HepG2 (cell line): Measurements from ENCODE around the gene GLRX2.

Experiments used
- MAFK ChIP-seq, 2 experiments: IDR thresholded peaks in 1 of 2; conservative IDR thresholded peaks in 1 of 2; 2 replicates each; pipeline ENCODE4 v1.6.1; 2011; ENCODE audit warnings: improper control_type of control experiment in 2 of 2, low read length in 2 of 2
- MYC ChIP-seq: sonication (generic); formaldehyde crosslinking; IDR thresholded peaks from 2 replicates; pipeline ENCODE4 v1.9.0; 2021; ENCODE audit warnings: missing genetic modification reagents, borderline replicate concordance
- POLR2AphosphoS5 ChIP-seq: IDR thresholded peaks from 2 replicates; pipeline ENCODE4 v1.6.1; 2012; ENCODE audit warnings: low read depth, low read length
- RAD21 ChIP-seq: fragments of 450-650 bp; formaldehyde crosslinking; IDR thresholded peaks from 2 replicates; pipeline ENCODE4 v1.5.0; 2020; ENCODE audit warnings: mild to moderate bottlenecking
- ZFAT ChIP-seq: sonication (generic); formaldehyde crosslinking; conservative IDR thresholded peaks from 2 replicates; pipeline ENCODE4 v1.8.1; 2023; ENCODE audit warnings: missing genetic modification reagents, inconsistent platforms
- TF ChIP-seq, protein P1 (sequence below): sonication (generic); formaldehyde crosslinking; IDR thresholded peaks from 2 replicates; pipeline ENCODE4 v1.5.0; 2020; ENCODE audit warnings: mild to moderate bottlenecking, missing genetic modification reagents, moderate library complexity
- TF ChIP-seq, protein P2 (sequence below): sonication (generic); formaldehyde crosslinking; IDR thresholded peaks from 2 replicates; pipeline ENCODE4 v1.5.0; 2020; ENCODE audit warnings: missing genetic modification reagents, mild to moderate bottlenecking, borderline replicate concordance

DNA sequence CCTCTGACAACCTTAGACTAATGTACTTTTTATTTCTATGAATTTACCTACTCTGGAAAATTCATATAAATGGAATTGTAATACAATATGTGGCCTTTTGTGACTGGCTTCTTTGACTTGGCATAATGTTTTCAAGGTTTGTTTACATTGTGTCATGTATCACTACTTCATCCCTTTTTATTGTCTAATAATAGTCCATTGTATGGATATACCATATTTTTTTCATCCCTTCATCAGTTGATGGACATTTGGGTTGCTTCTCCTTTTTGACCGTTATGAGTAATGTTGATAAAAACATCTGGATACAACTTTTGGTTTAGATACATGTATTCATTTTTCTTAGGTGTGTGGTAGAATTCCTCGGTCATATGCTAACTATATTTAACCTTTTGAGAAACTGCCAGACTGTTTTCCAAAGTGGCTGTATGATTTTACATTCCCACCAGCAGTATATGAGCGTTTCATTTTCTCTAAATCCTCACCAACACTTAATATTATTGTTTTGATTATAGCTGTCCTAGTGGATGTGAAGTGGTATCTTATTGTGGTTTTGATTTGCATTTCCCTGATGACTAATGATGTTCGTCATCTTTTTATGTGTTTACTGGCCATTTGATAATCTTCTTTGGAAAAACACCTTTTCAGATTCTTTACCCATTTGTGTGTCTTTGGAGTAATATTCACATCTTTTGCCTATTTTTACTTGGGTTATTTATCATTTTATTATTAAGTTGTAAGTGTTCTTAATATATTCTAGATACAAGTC lies 42.3 kb downstream of the GLRX2 start:
- TF ChIP-seq ZFAT: no peak
- TF ChIP-seq MAFK (conservative IDR thresholded peaks at IDR 0.05 in 1 of 2, IDR thresholded peaks at IDR 0.05 in 1 of 2; ENCODE audit: low read length in 2 of 2): no peak
- TF ChIP-seq, protein P1, sequence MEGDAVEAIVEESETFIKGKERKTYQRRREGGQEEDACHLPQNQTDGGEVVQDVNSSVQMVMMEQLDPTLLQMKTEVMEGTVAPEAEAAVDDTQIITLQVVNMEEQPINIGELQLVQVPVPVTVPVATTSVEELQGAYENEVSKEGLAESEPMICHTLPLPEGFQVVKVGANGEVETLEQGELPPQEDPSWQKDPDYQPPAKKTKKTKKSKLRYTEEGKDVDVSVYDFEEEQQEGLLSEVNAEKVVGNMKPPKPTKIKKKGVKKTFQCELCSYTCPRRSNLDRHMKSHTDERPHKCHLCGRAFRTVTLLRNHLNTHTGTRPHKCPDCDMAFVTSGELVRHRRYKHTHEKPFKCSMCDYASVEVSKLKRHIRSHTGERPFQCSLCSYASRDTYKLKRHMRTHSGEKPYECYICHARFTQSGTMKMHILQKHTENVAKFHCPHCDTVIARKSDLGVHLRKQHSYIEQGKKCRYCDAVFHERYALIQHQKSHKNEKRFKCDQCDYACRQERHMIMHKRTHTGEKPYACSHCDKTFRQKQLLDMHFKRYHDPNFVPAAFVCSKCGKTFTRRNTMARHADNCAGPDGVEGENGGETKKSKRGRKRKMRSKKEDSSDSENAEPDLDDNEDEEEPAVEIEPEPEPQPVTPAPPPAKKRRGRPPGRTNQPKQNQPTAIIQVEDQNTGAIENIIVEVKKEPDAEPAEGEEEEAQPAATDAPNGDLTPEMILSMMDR: no peak
- no peak for TF ChIP-seq MYC (CRISPR knock-in tag)
- no peak for TF ChIP-seq POLR2AphosphoS5
- no peak for TF ChIP-seq RAD21
- TF ChIP-seq, protein P2, sequence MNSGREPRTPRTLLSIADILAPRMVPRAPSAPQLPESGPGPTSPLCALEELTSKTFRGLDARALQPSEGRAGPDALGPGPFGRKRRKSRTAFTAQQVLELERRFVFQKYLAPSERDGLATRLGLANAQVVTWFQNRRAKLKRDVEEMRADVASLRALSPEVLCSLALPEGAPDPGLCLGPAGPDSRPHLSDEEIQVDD (CRISPR knock-in tag): no peak
